NCI-H146 treated with DMSO at 0.1 percent for 48 hours (cell line): ENCODE results near the gene HK1.

Experiments
- DNase-seq: peaks from one replicate; lab custom pipeline; 2025; ENCODE audit not compliant: unreplicated experiment; lab: John Stamatoyannopoulos, UW

HK1 gene

GRCh38 chr10:69343905-69344304 lies 65.6 kb downstream of the HK1 start:
- no peak for DNase-seq

GRCh38 chr10:69344591-69345252 lies 66.4 kb downstream of the HK1 start:
- no peak for DNase-seq

- peak; percentile 77 for DNase-seq
These were observed 67.1 kb downstream of the HK1 start for GRCh38 chr10:69345402-69345801.

GRCh38 chr10:69345890-69346474 lies 67.7 kb downstream of the HK1 start:
- DNase-seq = no peak

- DNase-seq = no peak
These were observed 68.5 kb downstream of the HK1 start for GRCh38 chr10:69346776-69347175.

- DNase-seq = peak; percentile 84
These were observed 70.7 kb downstream of the HK1 start for GRCh38 chr10:69348816-69349541.

- DNase-seq = no peak
These were observed 71.2 kb downstream of the HK1 start for GRCh38 chr10:69349542-69349888.

GRCh38 chr10:69351589-69351988 lies 73.3 kb downstream of the HK1 start:
- DNase-seq = no peak

- no peak for DNase-seq
These were observed 74.4 kb downstream of the HK1 start for GRCh38 chr10:69352569-69353264.

- DNase-seq = no peak
These were observed 75.8 kb downstream of the HK1 start for GRCh38 chr10:69353977-69354635.

- DNase-seq = no peak
These were observed 77.9 kb downstream of the HK1 start for GRCh38 chr10:69356187-69356586.

GRCh38 chr10:69358148-69358795 lies 80.0 kb downstream of the HK1 start:
- DNase-seq = no peak

GRCh38 chr10:69359148-69359547 lies 80.9 kb downstream of the HK1 start:
- DNase-seq = no peak

GRCh38 chr10:69359594-69359993 lies 81.3 kb downstream of the HK1 start:
- no peak for DNase-seq

- no peak for DNase-seq
These were observed 82.4 kb downstream of the HK1 start for GRCh38 chr10:69360485-69361302.

- no peak for DNase-seq
These were observed 83.0 kb downstream of the HK1 start for GRCh38 chr10:69361303-69361614.

- DNase-seq = no peak
These were observed 84.2 kb downstream of the HK1 start for GRCh38 chr10:69362471-69362954.

GRCh38 chr10:69363666-69364065 lies 85.4 kb downstream of the HK1 start:
- DNase-seq = no peak

- DNase-seq = no peak
These were observed 86.1 kb downstream of the HK1 start for GRCh38 chr10:69364232-69364940.
